ENCODE measurements around the gene PCDHB4. TPM values are rescaled to one million over a fixed set of nuclear protein-coding genes. Genes with fewer than 3 reads are reported as not detected.

Gene PCDHB4
- total and polyA plus RNA-seq, 4 donors, result 0.14 to 0.36 (median 0.17) TPM

GRCh38 chr5:141082228-141082627 is 39.4 kb upstream of the PCDHB4 start (continued):
- TF ChIP-seq YY1 (IDR thresholded peaks at IDR 0.05), result no peak
- no peak for TF ChIP-seq HNF4G (IDR thresholded peaks at IDR 0.05)
- TF ChIP-seq FOXA2 (IDR thresholded peaks at IDR 0.05), result no peak
- no peak for TF ChIP-seq FOXA1 (IDR thresholded peaks at IDR 0.05)
- no peak for TF ChIP-seq ZBTB33 (IDR thresholded peaks at IDR 0.05)

GRCh38 chr5:141084487-141084989 is 37.1 kb upstream of the PCDHB4 start:
- H3K36me3 ChIP-seq (ENCODE audit: control insufficient read depth in 4 of 4, insufficient read depth in 3 of 4, low read depth in 1 of 4, low read length in 3 of 4), result no peaks in the 10 kb centered on the region
- 11% methylated on average over 21 of the region's 21 CpGs for WGBS
- DNase-seq (ENCODE audit: low spot score), result no peak
- peak overlapping the region; percentile 57 to 66 for H3K27ac ChIP-seq (ENCODE audit: low read depth in 1 of 2, low read length in 2 of 2)
- peaks cover 0 to 4% (median 0%) of the 10 kb centered on the region in 4 donors for H3K27me3 ChIP-seq (ENCODE audit: control insufficient read depth in 4 of 4, insufficient read depth in 4 of 4, low read length in 3 of 4)
- TF ChIP-seq MAX (IDR thresholded peaks at IDR 0.05) (no peak), JUND (IDR thresholded peaks at IDR 0.05) (no peak), RAD21 (IDR thresholded peaks at IDR 0.05) (peak; percentile 78), FOXA1 (IDR thresholded peaks at IDR 0.05) (no peak), CTCF (IDR thresholded peaks at IDR 0.05; ENCODE audit: low read depth, low read length, missing input control) (peak; percentile 57), YY1 (IDR thresholded peaks at IDR 0.05) (peak; percentile 97), GABPA (IDR thresholded peaks at IDR 0.05 in 1 of 2, conservative IDR thresholded peaks at IDR 0.05 in 1 of 2) (peak in 1 of 2 donors; percentile 19)
- H3K9ac ChIP-seq (ENCODE audit: low read depth in 1 of 2, low read length in 2 of 2), result peak overlapping the region in 1 of 2 donors; percentile 69
- H3K4me3 ChIP-seq (ENCODE audit: low read depth in 1 of 3, low read length in 3 of 3), result peak overlapping the region; percentile 51 to 76 (median 67)
- H3K9me3 ChIP-seq (ENCODE audit: control insufficient read depth in 4 of 4, low read length in 3 of 4), result peaks cover 4 to 29% (median 8%) of the 10 kb centered on the region in 4 donors
- peaks cover 0 to 3% (median 0%) of the 10 kb centered on the region in 4 donors for H3K4me1 ChIP-seq (ENCODE audit: control insufficient read depth in 4 of 4, insufficient read depth in 4 of 4, low read length in 3 of 4)

- peak within 1 kb of the TSS in 2 of 3 donors; percentile 12 to 45 for H3K4me3 ChIP-seq (ENCODE audit: low read depth in 1 of 3, low read length in 3 of 3)
- H3K27ac ChIP-seq (ENCODE audit: low read depth in 1 of 2, low read length in 2 of 2), result no peak within 1 kb of the TSS
- no peaks in the 10 kb centered on the region for H3K36me3 ChIP-seq (ENCODE audit: control insufficient read depth in 4 of 4, insufficient read depth in 3 of 4, low read depth in 1 of 4, low read length in 3 of 4)
- DNase-seq (ENCODE audit: low spot score), result no peak
- H3K9me3 ChIP-seq (ENCODE audit: control insufficient read depth in 4 of 4, low read length in 3 of 4), result peaks cover 17 to 67% (median 27%) of the 10 kb centered on the region in 4 donors
- 18% methylated on average over 29 of the region's 29 CpGs for WGBS
- H3K9ac ChIP-seq (ENCODE audit: low read depth in 1 of 2, low read length in 2 of 2), result no peak within 1 kb of the TSS
- no peaks in the 10 kb centered on the region for H3K4me1 ChIP-seq (ENCODE audit: control insufficient read depth in 4 of 4, insufficient read depth in 4 of 4, low read length in 3 of 4)
- H3K27me3 ChIP-seq (ENCODE audit: control insufficient read depth in 4 of 4, insufficient read depth in 4 of 4, low read length in 3 of 4), result peaks cover 0 to 12% (median 2%) of the 10 kb centered on the region in 4 donors
- TF ChIP-seq YY1 (IDR thresholded peaks at IDR 0.05) (no peak), EGR1 (IDR thresholded peaks at IDR 0.05; ENCODE audit: low read depth in 2 of 2) (no peak), TAF1 (conservative IDR thresholded peaks at IDR 0.05) (no peak), FOXA2 (IDR thresholded peaks at IDR 0.05) (no peak), NR2F2 (IDR thresholded peaks at IDR 0.05) (no peak), GABPA (IDR thresholded peaks at IDR 0.05 in 1 of 2, conservative IDR thresholded peaks at IDR 0.05 in 1 of 2) (no peak), REST (IDR thresholded peaks at IDR 0.05) (no peak), RAD21 (IDR thresholded peaks at IDR 0.05) (no peak), ZBTB33 (IDR thresholded peaks at IDR 0.05) (no peak), RXRA (IDR thresholded peaks at IDR 0.05) (no peak), SP1 (IDR thresholded peaks at IDR 0.05) (no peak), MAX (IDR thresholded peaks at IDR 0.05) (no peak), HNF4G (IDR thresholded peaks at IDR 0.05) (no peak), HNF4A (conservative IDR thresholded peaks at IDR 0.05) (no peak), ATF3 (IDR thresholded peaks at IDR 0.05) (no peak), JUND (IDR thresholded peaks at IDR 0.05) (no peak)
Observed at GRCh38 chr5:141094481-141095262, 26.9 kb upstream of the PCDHB4 start, which contains the start of gene PCDHB2. Gene PCDHB2, plus strand, starts transcription at chr5:141094615. Its CDS starts 176 bp downstream, at chr5:141094791.

Data from liver (tissue), 9 donors.